Subcutaneous adipose tissue (tissue), 4 donors: ENCODE results near the gene TIMP1. TPM values are rescaled to one million over a fixed set of nuclear protein-coding genes. Genes with fewer than 3 reads are reported as not detected.

Experiments
- CTCF ChIP-seq: fragments of 450-650 bp; IDR thresholded peaks from one replicate; pipeline ENCODE4 v1.5.1; 2016; ENCODE audit warnings: low read depth, mild to moderate bottlenecking, control low read depth, antibody characterized with exemption, moderate library complexity
- total RNA-seq, 4 donors: library from RNA; depleted of rRNA; stranded (reverse); fragments of >200 nt; gene quantifications; one replicate each; pipeline ENCODE4 v1.1.0, GENCODE V29; 2016

Gene TIMP1
- total RNA-seq = 100 to 1,000 TPM in 2 of 4 donors, 10 to 100 TPM in 2; 31.5 to 245 (median 102) TPM

DNA sequence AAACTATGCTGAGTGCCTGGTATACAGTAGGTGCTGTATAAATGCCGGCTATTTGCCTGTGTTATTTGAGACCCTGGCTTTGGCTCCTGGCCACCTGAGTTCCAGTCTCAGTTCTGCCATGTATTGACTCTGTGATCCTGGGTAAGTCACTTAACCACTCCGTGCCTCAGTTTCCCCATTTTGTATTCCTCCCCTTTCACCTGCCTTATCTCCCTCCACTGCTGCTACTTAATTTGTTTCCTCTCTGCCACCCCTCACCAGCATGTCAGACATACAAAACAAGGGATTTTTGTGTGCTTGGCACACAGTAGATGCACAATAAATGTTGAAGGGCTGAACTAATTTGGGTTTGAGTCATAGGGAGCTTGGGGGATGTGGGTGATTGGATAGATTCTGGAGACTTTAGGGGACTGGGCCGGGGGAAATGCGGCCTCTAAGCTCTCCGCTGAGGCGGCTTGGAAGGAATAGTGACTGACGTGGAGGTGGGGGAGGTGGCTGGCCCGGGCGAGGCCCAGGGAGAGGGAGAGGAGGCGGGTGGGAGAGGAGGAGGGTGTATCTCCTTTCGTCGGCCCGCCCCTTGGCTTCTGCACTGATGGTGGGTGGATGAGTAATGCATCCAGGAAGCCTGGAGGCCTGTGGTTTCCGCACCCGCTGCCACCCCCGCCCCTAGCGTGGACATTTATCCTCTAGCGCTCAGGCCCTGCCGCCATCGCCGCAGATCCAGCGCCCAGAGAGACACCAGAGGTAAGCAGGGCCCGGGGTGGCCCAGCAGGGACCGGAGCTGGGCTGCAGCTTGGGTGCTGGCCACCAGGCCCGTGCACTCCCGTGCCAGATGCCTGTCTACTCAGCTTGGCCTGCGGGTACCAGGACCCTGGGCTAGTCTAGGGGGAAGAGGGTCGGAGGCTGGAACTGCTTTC, at the start of gene TIMP1:
TIMP1 (plus strand) TSS at position 706 of the 917 bp plus-strand sequence. CDS start 980 bp downstream, outside the sequence.
- no peak for TF ChIP-seq CTCF

GRCh38 chrX:47539860-47540259, 42.4 kb upstream of the TIMP1 start:
- TF ChIP-seq CTCF = no peak

- no peak for TF ChIP-seq CTCF
These were observed 41.3 kb upstream of the TIMP1 start for GRCh38 chrX:47540754-47541538.

- TF ChIP-seq CTCF = no peak
These were observed 38.7 kb upstream of the TIMP1 start for GRCh38 chrX:47543496-47543895.

DNA sequence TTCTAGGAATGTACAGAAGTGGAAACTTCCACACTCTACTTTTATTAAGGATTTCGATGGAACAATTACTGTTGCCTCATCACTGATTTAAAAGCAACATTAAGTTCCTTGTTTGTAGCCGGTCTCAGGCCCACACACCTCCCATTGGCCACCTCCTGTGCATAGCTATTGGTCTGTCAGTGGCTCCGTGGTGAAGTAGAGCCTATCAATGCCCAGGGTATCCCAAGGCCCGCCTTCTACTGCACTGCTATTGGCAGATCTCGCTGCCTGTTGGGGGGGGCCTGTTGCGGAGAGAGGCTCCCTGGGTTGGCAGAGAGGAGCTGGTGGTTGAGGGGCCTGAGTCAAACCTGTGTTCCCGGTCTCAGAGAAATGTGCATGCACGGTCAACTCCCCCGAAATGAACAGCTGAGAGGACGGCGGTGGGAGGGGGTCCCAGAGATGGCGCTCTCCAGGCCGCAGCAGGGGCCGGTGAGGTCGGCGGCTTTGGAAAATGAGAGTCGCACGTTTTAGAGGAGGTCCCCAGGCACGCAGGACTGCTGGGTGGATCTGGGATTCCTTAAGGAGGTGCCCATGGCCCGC, 26.1 kb upstream of the TIMP1 start:
- no peak for TF ChIP-seq CTCF

DNA sequence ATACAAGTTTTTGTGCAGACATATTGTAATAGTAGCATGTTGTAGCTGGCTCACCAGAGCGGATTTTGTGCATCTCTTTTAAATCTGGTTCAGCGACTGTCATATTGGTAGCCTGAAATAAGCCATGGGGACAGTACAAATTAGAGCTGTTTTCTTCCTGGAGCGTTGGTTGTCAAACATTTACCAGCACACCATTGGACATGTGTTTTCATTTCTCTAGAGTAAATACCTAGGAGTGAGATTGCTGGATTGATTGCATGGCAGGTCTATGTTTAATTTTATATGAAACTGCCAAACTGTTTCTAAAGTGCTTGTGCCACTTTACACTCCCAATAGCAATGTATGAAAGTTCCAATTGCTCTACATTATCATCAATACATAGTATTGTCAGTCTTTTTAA, 23.8 kb upstream of the TIMP1 start:
- TF ChIP-seq CTCF = no peak
